Measurements from ENCODE around the gene AUTS2.

Gene AUTS2

GRCh38 chr7:70376561-70377031 lies 778.3 kb downstream of the AUTS2 start:
- DNase-seq, result no peak

- no peak for DNase-seq
These were observed 779.7 kb downstream of the AUTS2 start for GRCh38 chr7:70377957-70378356.

- DNase-seq, result no peak
These were observed 780.9 kb downstream of the AUTS2 start for GRCh38 chr7:70379210-70379609.

GRCh38 chr7:70380421-70381015 lies 782.2 kb downstream of the AUTS2 start:
- no peak for DNase-seq

GRCh38 chr7:70383066-70383782 lies 784.9 kb downstream of the AUTS2 start:
- no peak for DNase-seq

- DNase-seq, result no peak
These were observed 785.7 kb downstream of the AUTS2 start for GRCh38 chr7:70384024-70384423.

- no peak for DNase-seq
These were observed 786.6 kb downstream of the AUTS2 start for GRCh38 chr7:70384891-70385290.

GRCh38 chr7:70387217-70387616 lies 788.9 kb downstream of the AUTS2 start:
- no peak for DNase-seq

GRCh38 chr7:70389531-70390151 lies 791.4 kb downstream of the AUTS2 start:
- DNase-seq, result no peak

GRCh38 chr7:70390251-70390650 lies 792.0 kb downstream of the AUTS2 start:
- no peak for DNase-seq

GRCh38 chr7:70392256-70392876 lies 794.1 kb downstream of the AUTS2 start:
- DNase-seq, result no peak

GRCh38 chr7:70392877-70393435 lies 794.7 kb downstream of the AUTS2 start:
- no peak for DNase-seq

GRCh38 chr7:70393956-70394355 lies 795.7 kb downstream of the AUTS2 start:
- no peak for DNase-seq

- DNase-seq, result no peak
These were observed 802.6 kb downstream of the AUTS2 start for GRCh38 chr7:70400829-70401380.

- DNase-seq, result no peak
These were observed 803.8 kb downstream of the AUTS2 start for GRCh38 chr7:70402069-70402468.

GRCh38 chr7:70405241-70405640 lies 807.0 kb downstream of the AUTS2 start:
- DNase-seq, result no peak

- DNase-seq, result no peak
These were observed 808.1 kb downstream of the AUTS2 start for GRCh38 chr7:70406186-70406949.

- no peak for DNase-seq
These were observed 808.6 kb downstream of the AUTS2 start for GRCh38 chr7:70406950-70407209.

GRCh38 chr7:70408477-70408876 lies 810.2 kb downstream of the AUTS2 start:
- no peak for DNase-seq

GRCh38 chr7:70408891-70409290 lies 810.6 kb downstream of the AUTS2 start:
- DNase-seq, result no peak

- no peak for DNase-seq
These were observed 812.0 kb downstream of the AUTS2 start for GRCh38 chr7:70410134-70410750.

GRCh38 chr7:70414368-70414767 lies 816.1 kb downstream of the AUTS2 start:
- no peak for DNase-seq

Measured in NCI-H510A (cell line).